Activated CD8-positive, alpha-beta memory T cell treated with anti-CD3 and anti-CD28 coated beads, Interleukin-2, amount 50 U/mL, for 1 hour (primary cell): ENCODE data around the gene DDO.

Source experiments
- DNase-seq: peaks from one replicate; pipeline ENCODE4 v3.0.0-alpha.2; 2020; ENCODE audit errors: extremely low read depth

DDO gene

DNA sequence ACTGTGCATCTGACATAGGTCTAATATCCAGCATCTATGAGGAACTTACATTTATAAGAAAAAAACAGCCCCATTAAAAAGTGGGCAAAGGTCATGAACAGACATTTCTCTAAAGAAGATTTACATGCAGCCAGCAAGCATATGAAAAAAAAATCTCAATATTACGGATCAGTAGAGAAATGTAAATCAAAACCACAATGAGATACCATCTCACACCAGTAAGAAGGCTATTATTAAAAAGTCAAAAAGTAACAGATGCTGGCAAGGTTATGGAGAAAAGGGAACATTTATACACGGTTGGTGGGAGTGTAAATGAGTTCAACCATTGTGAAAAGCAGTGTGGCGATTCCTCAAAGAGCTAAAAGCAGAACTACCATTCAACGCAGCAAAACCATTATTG is 70.3 kb downstream of the DDO start:
- DNase-seq: no peak

DNA sequence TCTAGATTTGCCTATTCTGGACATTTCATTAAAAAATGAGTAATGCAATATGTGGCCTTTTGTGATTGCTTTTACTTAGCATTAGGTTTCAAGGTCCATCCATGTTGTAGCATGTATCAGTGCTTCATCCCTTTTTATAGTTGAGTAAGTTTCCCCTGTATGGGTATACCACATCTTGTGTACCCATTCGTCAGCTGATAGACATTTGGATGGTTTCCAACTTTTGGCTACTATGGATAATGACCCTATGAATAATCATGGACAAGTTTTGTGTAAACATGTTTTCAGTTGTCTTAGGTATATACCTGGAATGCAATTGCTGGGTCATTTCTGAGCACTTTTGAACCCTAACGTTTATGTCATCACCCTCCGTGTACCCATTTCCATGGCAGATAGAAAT is 72.6 kb downstream of the DDO start:
- DNase-seq: no peak
